Lower leg skin (tissue), 4 donors: ENCODE data around the gene ATP2B2. TPM values are rescaled to one million over a fixed set of nuclear protein-coding genes. Genes with fewer than 3 reads are reported as not detected.

ENCODE experiments used
- DNase-seq, 2 donors: peaks; one replicate each; pipeline ENCODE4 v3.0.0-alpha.2; 2019; ENCODE audit warnings: low spot score in 2 of 2
- H3K4me3 ChIP-seq: fragments of 200-600 bp; sonication (generic); 2 replicates; pipeline ENCODE4 v1.5.1; 2017; ENCODE audit warnings: mild to moderate bottlenecking, low read depth; ENCODE audit not compliant: poor library complexity, severe bottlenecking
- CTCF ChIP-seq, 3 donors: fragments of 450-650 bp; IDR thresholded peaks; one replicate each; pipeline ENCODE4 v1.5.1; 2016; ENCODE audit warnings: antibody characterized with exemption in 3 of 3, mild to moderate bottlenecking in 3 of 3, moderate library complexity in 2 of 3
- POLR2A ChIP-seq, 2 donors: fragments of 450-650 bp; IDR thresholded peaks; one replicate each; pipeline ENCODE4 v1.6.1; 2016 to 2017; ENCODE audit warnings: antibody characterized with exemption in 2 of 2, mild to moderate bottlenecking in 1 of 2, moderate library complexity in 1 of 2
- WGBS, 2 donors: methylation state at CpG; one replicate each; pipeline ENCODE4 v1.1.5; 2018; 5-methylcytosine and 5-hydroxymethylcytosine counted together
- intact Hi-C: fragments of 100-400 bp; cut with DNase I; formaldehyde crosslinking; loops from one replicate; pipeline ENCODE4 v1.15.0; 2023; ENCODE audit warnings: low total_unique reads
- total RNA-seq, 4 donors: library from RNA; depleted of rRNA; stranded (reverse); fragments of >200 nt; gene quantifications; one replicate each; pipeline ENCODE4 v1.1.0, GENCODE V29; 2016

The ATP2B2 gene
- under 1 TPM in 3 of 4 donors, not detected in 1; 0.12 to 0.45 (median 0.19) TPM for total RNA-seq

GRCh38 chr3:10505050-10505790 lies at the start of gene ATP2B2:
Gene ATP2B2, minus strand, starts transcription at chr3:10505586. Its CDS starts 56,043 bp downstream, at chr3:10449543.
- no peak for TF ChIP-seq CTCF (IDR thresholded peaks at IDR 0.05)
- no peak for TF ChIP-seq POLR2A (IDR thresholded peaks at IDR 0.05)
- DNase-seq: no peak
- 6 to 8% methylated on average over 30 to 38 of the region's 42 CpGs for WGBS, 2 donors
- H3K4me3 ChIP-seq: no peak within 1 kb of the TSS
- intact Hi-C loops: no loop called here

GRCh38 chr3:10554746-10555145 lies 49.4 kb upstream of the ATP2B2 start:
- no peak for TF ChIP-seq CTCF (IDR thresholded peaks at IDR 0.05)
- TF ChIP-seq POLR2A (IDR thresholded peaks at IDR 0.05): no peak
- DNase-seq: peak in 1 of 2 donors; percentile 56
- 78 to 100% methylated on average over 1 of the region's 1 CpG for WGBS, 2 donors
- intact Hi-C loops: no loop called here
- no peak overlapping the region for H3K4me3 ChIP-seq

- no peak for TF ChIP-seq CTCF (IDR thresholded peaks at IDR 0.05)
- no peak for TF ChIP-seq POLR2A (IDR thresholded peaks at IDR 0.05)
- H3K4me3 ChIP-seq: no peak overlapping the region
- peak in 1 of 2 donors; percentile 67 for DNase-seq
- intact Hi-C loops: no loop called here
- 81 to 86% methylated on average over 3 of the region's 3 CpGs for WGBS, 2 donors
These were observed 48.8 kb upstream of the ATP2B2 start for GRCh38 chr3:10554236-10554611.

- DNase-seq: peak in 1 of 2 donors; percentile 63
- intact Hi-C loops: no loop called here
- no peak overlapping the region for H3K4me3 ChIP-seq
- WGBS, 2 donors: 29 to 39% methylated on average over 9 of the region's 9 CpGs
- TF ChIP-seq CTCF (IDR thresholded peaks at IDR 0.05) (no peak), POLR2A (IDR thresholded peaks at IDR 0.05) (no peak)
These were observed 48.3 kb upstream of the ATP2B2 start for GRCh38 chr3:10553591-10554235.

- WGBS, 2 donors: 36 to 62% methylated on average over 1 of the region's 1 CpG
- intact Hi-C loops: no loop called here
- no peak overlapping the region for H3K4me3 ChIP-seq
- no peak for TF ChIP-seq CTCF (IDR thresholded peaks at IDR 0.05)
- TF ChIP-seq POLR2A (IDR thresholded peaks at IDR 0.05): no peak
- peak in 1 of 2 donors; percentile 68 for DNase-seq
These were observed 47.2 kb upstream of the ATP2B2 start for GRCh38 chr3:10552631-10552943.
